Measurements from ENCODE around the gene SEC14L1. TPM values are rescaled to one million over a fixed set of nuclear protein-coding genes. Genes with fewer than 3 reads are reported as not detected.

The SEC14L1 gene
- total RNA-seq, 1 experiment from 2014 or later, result 81.0 TPM

DNA sequence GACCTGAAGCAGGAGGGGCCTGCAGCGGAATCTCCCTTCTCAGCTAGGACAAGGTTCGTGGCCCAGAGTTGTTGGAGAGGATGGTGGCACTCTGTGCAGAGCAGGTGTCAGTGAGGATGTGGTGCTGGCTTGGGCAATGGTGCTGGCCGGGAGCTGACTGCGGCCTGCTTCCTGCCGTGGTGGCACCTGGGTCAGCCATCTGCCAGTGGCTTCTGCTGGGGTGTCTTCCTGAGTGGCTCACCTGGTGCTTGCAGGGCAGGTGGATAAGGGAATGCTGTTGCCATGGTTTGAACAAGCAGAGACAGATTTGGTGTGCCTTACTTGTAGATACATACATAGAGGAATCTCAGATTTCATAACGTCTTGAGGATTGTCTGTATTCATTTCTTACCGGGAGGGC is 69.6 kb downstream of the SEC14L1 start (continued):
- TF ChIP-seq HMGXB4 (CRISPR knock-in tag; IDR thresholded peaks at IDR 0.05) (no peak), FOXP1 (CRISPR knock-in tag; IDR thresholded peaks at IDR 0.05; ENCODE audit: borderline replicate concordance) (no peak), KAT7 (CRISPR knock-in tag; IDR thresholded peaks at IDR 0.05; ENCODE audit: borderline replicate concordance) (no peak), TEAD1 (CRISPR knock-in tag; IDR thresholded peaks at IDR 0.05) (no peak), NFYB (CRISPR knock-in tag; conservative IDR thresholded peaks at IDR 0.05; ENCODE audit: low read depth) (no peak), RORB (CRISPR knock-in tag; IDR thresholded peaks at IDR 0.05) (no peak)
- TF ChIP-seq, protein P1, sequence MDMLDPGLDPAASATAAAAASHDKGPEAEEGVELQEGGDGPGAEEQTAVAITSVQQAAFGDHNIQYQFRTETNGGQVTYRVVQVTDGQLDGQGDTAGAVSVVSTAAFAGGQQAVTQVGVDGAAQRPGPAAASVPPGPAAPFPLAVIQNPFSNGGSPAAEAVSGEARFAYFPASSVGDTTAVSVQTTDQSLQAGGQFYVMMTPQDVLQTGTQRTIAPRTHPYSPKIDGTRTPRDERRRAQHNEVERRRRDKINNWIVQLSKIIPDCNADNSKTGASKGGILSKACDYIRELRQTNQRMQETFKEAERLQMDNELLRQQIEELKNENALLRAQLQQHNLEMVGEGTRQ (CRISPR knock-in tag; IDR thresholded peaks at IDR 0.05), result no peak

- CTCF ChIA-PET, result interaction anchor here (2.1 kb wide), 1 partner anchor 122 kb away, joined by 6 read pairs; no protein-coding TSS in a partner anchor
- Mint-ChIP-seq H3K4me3 (no peak overlapping the region), H3K27me3 (ENCODE audit: low read depth) (no peaks in the 10 kb centered on the region), H3K4me1 (peaks cover 9% of the 10 kb centered on the region), H3K9me3 (no peaks in the 10 kb centered on the region), H3K27ac (peak overlapping the region; percentile 30; the same call in 1 of the 2 replicates), H3K36me3 (peaks cover 65% of the 10 kb centered on the region)
- no peak for DNase-seq (ENCODE audit: low spot score)
- TF ChIP-seq USF1 (CRISPR knock-in tag; IDR thresholded peaks at IDR 0.05) (no peak), CREB1 (CRISPR knock-in tag; IDR thresholded peaks at IDR 0.05) (no peak), NFYB (CRISPR knock-in tag; conservative IDR thresholded peaks at IDR 0.05; ENCODE audit: low read depth) (no peak), CBFB (CRISPR knock-in tag; IDR thresholded peaks at IDR 0.05; ENCODE audit: low read depth) (no peak), FOXP1 (CRISPR knock-in tag; IDR thresholded peaks at IDR 0.05; ENCODE audit: borderline replicate concordance) (no peak), JAZF1 (CRISPR knock-in tag; IDR thresholded peaks at IDR 0.05) (no peak)
- TF ChIP-seq, protein P2, sequence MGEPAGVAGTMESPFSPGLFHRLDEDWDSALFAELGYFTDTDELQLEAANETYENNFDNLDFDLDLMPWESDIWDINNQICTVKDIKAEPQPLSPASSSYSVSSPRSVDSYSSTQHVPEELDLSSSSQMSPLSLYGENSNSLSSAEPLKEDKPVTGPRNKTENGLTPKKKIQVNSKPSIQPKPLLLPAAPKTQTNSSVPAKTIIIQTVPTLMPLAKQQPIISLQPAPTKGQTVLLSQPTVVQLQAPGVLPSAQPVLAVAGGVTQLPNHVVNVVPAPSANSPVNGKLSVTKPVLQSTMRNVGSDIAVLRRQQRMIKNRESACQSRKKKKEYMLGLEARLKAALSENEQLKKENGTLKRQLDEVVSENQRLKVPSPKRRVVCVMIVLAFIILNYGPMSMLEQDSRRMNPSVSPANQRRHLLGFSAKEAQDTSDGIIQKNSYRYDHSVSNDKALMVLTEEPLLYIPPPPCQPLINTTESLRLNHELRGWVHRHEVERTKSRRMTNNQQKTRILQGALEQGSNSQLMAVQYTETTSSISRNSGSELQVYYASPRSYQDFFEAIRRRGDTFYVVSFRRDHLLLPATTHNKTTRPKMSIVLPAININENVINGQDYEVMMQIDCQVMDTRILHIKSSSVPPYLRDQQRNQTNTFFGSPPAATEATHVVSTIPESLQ (CRISPR knock-in tag; IDR thresholded peaks at IDR 0.05), result no peak
- TF ChIP-seq, protein P3, sequence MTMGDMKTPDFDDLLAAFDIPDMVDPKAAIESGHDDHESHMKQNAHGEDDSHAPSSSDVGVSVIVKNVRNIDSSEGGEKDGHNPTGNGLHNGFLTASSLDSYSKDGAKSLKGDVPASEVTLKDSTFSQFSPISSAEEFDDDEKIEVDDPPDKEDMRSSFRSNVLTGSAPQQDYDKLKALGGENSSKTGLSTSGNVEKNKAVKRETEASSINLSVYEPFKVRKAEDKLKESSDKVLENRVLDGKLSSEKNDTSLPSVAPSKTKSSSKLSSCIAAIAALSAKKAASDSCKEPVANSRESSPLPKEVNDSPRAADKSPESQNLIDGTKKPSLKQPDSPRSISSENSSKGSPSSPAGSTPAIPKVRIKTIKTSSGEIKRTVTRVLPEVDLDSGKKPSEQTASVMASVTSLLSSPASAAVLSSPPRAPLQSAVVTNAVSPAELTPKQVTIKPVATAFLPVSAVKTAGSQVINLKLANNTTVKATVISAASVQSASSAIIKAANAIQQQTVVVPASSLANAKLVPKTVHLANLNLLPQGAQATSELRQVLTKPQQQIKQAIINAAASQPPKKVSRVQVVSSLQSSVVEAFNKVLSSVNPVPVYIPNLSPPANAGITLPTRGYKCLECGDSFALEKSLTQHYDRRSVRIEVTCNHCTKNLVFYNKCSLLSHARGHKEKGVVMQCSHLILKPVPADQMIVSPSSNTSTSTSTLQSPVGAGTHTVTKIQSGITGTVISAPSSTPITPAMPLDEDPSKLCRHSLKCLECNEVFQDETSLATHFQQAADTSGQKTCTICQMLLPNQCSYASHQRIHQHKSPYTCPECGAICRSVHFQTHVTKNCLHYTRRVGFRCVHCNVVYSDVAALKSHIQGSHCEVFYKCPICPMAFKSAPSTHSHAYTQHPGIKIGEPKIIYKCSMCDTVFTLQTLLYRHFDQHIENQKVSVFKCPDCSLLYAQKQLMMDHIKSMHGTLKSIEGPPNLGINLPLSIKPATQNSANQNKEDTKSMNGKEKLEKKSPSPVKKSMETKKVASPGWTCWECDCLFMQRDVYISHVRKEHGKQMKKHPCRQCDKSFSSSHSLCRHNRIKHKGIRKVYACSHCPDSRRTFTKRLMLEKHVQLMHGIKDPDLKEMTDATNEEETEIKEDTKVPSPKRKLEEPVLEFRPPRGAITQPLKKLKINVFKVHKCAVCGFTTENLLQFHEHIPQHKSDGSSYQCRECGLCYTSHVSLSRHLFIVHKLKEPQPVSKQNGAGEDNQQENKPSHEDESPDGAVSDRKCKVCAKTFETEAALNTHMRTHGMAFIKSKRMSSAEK (CRISPR knock-in tag; IDR thresholded peaks at IDR 0.05; ENCODE audit: borderline replicate concordance), result no peak
- ATAC-seq, result no peak
- POLR2A ChIA-PET, result no interaction called here
Measured at GRCh38 chr17:77210946-77211541, 70.3 kb downstream of the SEC14L1 start.

Measured in WTC11 (cell line).